Measurements from ENCODE around the gene USP4.
A peak's percentile ranks its signal among the peaks of the same experiment; 100 is the strongest.
"Not testable (repeated sequence)": the region's sequence is repeated elsewhere in the genome, so short reads cannot be mapped to it uniquely, and the experiment has no call there.

The USP4 gene

DNA sequence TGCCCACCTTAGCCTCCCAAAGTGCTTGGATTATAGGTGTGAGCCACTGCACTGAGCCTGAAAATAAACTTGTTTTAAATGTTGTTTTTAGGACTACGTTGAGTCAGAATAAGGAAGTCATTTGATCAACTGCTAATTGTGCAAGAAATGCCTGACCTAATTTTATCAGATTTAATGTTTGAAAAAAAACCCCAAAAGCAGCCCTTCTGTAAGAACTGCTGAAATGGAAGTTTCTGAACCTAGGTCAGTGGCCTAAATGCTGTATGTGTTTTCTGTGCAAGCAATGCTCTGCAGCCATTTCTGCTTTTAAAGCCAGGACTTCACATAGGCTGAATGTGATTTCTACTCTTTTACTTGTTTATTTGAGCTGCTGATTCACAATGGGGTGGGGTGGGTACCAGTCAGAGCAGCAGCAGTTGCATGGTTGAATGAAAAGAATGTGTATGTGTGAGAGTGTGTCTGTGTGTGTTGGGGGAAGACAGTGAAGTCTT is 11.7 kb upstream of the USP4 start:
- peak; percentile 82 for ATAC-seq (ENCODE audit: low read depth)
- no peaks in the 10 kb centered on the region for H3K27me3 ChIP-seq (ENCODE audit: insufficient read depth, poor library complexity, severe bottlenecking)
- H3K4me3 ChIP-seq (ENCODE audit: severe bottlenecking), result no peak overlapping the region
- DNase-seq (ENCODE audit: low spot score), result no peak
- peak overlapping the region; percentile 87 for H3K27ac ChIP-seq (ENCODE audit: poor library complexity, severe bottlenecking)
- TF ChIP-seq, protein P1, sequence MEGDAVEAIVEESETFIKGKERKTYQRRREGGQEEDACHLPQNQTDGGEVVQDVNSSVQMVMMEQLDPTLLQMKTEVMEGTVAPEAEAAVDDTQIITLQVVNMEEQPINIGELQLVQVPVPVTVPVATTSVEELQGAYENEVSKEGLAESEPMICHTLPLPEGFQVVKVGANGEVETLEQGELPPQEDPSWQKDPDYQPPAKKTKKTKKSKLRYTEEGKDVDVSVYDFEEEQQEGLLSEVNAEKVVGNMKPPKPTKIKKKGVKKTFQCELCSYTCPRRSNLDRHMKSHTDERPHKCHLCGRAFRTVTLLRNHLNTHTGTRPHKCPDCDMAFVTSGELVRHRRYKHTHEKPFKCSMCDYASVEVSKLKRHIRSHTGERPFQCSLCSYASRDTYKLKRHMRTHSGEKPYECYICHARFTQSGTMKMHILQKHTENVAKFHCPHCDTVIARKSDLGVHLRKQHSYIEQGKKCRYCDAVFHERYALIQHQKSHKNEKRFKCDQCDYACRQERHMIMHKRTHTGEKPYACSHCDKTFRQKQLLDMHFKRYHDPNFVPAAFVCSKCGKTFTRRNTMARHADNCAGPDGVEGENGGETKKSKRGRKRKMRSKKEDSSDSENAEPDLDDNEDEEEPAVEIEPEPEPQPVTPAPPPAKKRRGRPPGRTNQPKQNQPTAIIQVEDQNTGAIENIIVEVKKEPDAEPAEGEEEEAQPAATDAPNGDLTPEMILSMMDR (IDR thresholded peaks at IDR 0.05; ENCODE audit: poor library complexity, severe bottlenecking), result no peak
- H3K4me1 ChIP-seq (ENCODE audit: insufficient read depth, poor library complexity, severe bottlenecking), result peaks cover 35% of the 10 kb centered on the region
- no peaks in the 10 kb centered on the region for H3K9me3 ChIP-seq (ENCODE audit: severe bottlenecking)
- H3K36me3 ChIP-seq (ENCODE audit: low read depth), result peaks cover 18% of the 10 kb centered on the region

DNA sequence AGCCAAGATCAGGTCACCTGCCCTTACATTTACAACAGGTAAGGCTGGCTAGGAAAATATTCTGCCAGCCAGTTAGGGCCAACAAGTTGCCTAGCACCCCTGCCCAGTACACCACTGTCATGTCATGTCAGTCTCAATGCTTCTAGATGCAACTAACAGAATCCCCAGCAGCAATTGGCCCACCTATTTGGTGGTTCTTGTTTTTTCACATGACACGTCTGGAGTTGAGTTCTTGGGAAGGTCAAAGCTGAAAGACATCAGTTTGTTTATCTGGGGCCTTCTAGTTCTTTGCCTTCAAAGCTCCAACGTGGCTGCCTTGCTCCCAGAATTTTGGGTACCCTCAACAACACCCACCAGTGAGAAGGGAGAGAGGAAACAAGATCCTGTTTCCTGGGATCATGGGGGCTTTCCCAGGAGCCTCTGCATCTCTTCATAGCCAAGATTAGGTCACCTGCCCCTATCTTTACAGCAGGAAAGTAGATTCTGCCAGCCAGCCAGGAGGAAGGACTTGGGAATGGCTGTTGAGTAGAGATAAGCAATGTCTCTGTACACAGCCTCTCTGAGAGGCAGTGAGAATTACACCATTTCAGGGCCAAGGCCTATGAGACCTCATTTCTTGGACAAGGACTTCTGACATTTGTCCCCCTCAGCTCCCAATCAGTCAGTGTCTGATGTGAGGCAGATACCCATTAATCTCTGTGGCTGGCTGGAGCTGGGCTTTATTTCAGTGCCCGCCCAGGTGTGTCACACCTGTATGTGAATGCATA is 9.7 kb upstream of the USP4 start:
- Histone ChIP-seq H3K36me3 (ENCODE audit: low read depth) (no peaks in the 10 kb centered on the region), H3K9me3 (ENCODE audit: severe bottlenecking) (no peaks in the 10 kb centered on the region), H3K4me1 (ENCODE audit: insufficient read depth, poor library complexity, severe bottlenecking) (peaks cover 43% of the 10 kb centered on the region), H3K27me3 (ENCODE audit: insufficient read depth, poor library complexity, severe bottlenecking) (no peaks in the 10 kb centered on the region), H3K27ac (ENCODE audit: poor library complexity, severe bottlenecking) (no peak overlapping the region), H3K4me3 (ENCODE audit: severe bottlenecking) (no peak overlapping the region)
- ATAC-seq (ENCODE audit: low read depth), result no peak
- TF ChIP-seq, protein P1 (IDR thresholded peaks at IDR 0.05; ENCODE audit: poor library complexity, severe bottlenecking), result no peak
- no peak for DNase-seq (ENCODE audit: low spot score)

DNA sequence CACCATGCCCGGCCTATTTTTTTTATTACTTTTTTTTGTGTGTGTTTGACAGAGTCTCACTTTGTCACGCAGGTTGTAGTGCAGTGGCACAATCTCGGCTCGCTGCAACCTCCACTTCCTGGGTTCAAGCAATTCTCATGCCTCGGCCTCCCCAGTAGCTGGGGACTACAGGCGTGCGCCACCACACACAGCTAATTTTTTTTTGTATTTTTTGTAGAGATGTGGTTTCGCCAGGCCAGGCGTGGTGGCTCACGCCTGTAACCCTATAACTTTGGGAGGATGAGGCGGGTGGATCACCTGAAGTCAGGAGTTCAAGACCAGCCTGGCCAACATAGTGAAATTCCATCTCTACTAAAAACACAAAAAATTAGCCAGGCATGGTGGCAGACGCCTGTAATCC is 8.5 kb upstream of the USP4 start:
- peaks cover 43% of the 10 kb centered on the region for H3K4me1 ChIP-seq (ENCODE audit: insufficient read depth, poor library complexity, severe bottlenecking)
- peak overlapping the region; percentile 91 for H3K27ac ChIP-seq (ENCODE audit: poor library complexity, severe bottlenecking)
- H3K36me3 ChIP-seq (ENCODE audit: low read depth); H3K9me3 ChIP-seq (ENCODE audit: severe bottlenecking); ATAC-seq (ENCODE audit: low read depth); H3K4me3 ChIP-seq (ENCODE audit: severe bottlenecking); DNase-seq (ENCODE audit: low spot score); H3K27me3 ChIP-seq (ENCODE audit: insufficient read depth, poor library complexity, severe bottlenecking): not testable (repeated sequence)

DNA sequence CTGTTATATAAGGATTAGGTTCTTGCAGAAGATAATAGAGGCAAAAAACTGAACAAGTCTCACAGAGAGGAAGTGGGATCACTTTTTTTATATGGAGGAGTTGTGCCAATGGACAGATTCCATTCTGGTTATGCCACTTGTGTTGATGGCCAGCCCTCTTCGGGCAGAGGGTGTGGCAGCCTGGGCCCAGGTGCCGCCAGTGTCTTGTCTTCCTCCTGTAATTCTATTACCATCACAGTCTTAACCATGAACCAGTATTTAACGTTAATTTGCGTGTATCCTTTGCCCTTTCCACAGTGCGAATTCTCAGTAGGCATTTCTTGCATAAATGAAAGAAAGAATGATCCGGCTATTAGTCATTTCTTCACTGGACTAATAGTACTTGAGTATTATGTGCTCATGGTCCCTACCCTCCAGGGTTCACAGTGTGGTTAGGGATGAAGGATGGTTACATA is 7.0 kb upstream of the USP4 start:
- H3K9me3 ChIP-seq (ENCODE audit: severe bottlenecking), result no peaks in the 10 kb centered on the region
- H3K36me3 ChIP-seq (ENCODE audit: low read depth), result no peaks in the 10 kb centered on the region
- ATAC-seq (ENCODE audit: low read depth) (peak; percentile 74), DNase-seq (ENCODE audit: low spot score) (peak; percentile 67)
- H3K4me3 ChIP-seq (ENCODE audit: severe bottlenecking), result no peak overlapping the region
- H3K27me3 ChIP-seq (ENCODE audit: insufficient read depth, poor library complexity, severe bottlenecking), result no peaks in the 10 kb centered on the region
- H3K27ac ChIP-seq (ENCODE audit: poor library complexity, severe bottlenecking), result peak overlapping the region; percentile 91
- H3K4me1 ChIP-seq (ENCODE audit: insufficient read depth, poor library complexity, severe bottlenecking), result peaks cover 36% of the 10 kb centered on the region
- TF ChIP-seq, protein P1 (IDR thresholded peaks at IDR 0.05; ENCODE audit: poor library complexity, severe bottlenecking), result no peak

DNA sequence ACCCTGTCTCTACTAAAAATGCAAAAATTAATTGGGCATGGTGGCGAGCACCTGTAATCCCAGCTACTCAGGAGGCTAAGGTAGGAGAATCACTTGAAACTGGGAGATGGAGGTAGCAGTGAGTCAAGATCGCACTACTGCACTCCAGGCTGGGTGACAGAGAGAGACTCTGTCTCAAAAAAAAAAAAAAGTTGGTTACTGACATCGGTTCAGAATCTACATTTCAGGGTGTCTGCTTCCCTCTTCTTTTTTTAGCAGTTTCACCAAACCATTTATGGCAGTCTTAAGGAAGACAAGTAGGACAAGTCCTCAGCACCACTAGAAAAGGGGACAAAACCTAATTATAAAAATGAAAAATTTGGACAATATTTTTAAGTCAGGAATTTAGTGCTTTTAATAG is 3.3 kb upstream of the USP4 start:
- no peaks in the 10 kb centered on the region for H3K9me3 ChIP-seq (ENCODE audit: severe bottlenecking)
- H3K27ac ChIP-seq (ENCODE audit: poor library complexity, severe bottlenecking), result no peak overlapping the region
- no peaks in the 10 kb centered on the region for H3K27me3 ChIP-seq (ENCODE audit: insufficient read depth, poor library complexity, severe bottlenecking)
- no peak overlapping the region for H3K4me3 ChIP-seq (ENCODE audit: severe bottlenecking)
- H3K4me1 ChIP-seq (ENCODE audit: insufficient read depth, poor library complexity, severe bottlenecking), result peaks cover 31% of the 10 kb centered on the region
- H3K36me3 ChIP-seq (ENCODE audit: low read depth), result no peaks in the 10 kb centered on the region; the same call in 1 of the 2 replicates
- DNase-seq (ENCODE audit: low spot score), result no peak
- TF ChIP-seq, protein P1 (IDR thresholded peaks at IDR 0.05; ENCODE audit: poor library complexity, severe bottlenecking), result no peak
- no peak for ATAC-seq (ENCODE audit: low read depth)

All from RWPE2 (cell line).